ENCODE results near the gene ZNF3. TPM values are rescaled to one million over a fixed set of nuclear protein-coding genes. Genes with fewer than 3 reads are reported as not detected.

ZNF3 gene
- total RNA-seq, 4 donors from 2014 or later = 13.2 to 30.3 (median 24.4) TPM

DNA sequence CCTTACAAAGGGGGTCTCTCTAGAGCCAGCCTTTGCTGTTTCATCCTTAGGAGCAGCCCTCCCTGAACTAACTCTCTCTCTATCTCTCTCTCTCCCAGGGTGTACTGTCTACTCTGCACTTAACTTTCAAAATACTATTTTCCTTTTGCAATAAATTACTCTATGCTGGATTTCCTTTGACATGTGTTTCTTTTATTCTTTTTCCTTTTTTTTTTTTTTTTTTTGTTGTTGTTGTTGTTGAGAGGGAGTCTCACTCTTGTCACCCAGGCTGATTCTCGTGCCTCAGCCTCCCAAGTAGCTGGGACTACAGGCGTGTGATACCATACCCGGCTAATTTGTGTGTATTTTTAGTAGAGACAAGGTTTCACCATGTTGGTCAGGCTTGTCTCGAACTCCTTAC lies 1.5 kb upstream of the ZNF3 start:
- Histone ChIP-seq H3K27ac (no peak overlapping the region), H3K36me3 (peaks cover 10% of the 10 kb centered on the region), H3K4me3 (no peak overlapping the region), H3K9me3 (no peaks in the 10 kb centered on the region), H3K4me1 (peaks cover 30% of the 10 kb centered on the region), H3K27me3 (no peaks in the 10 kb centered on the region)
- 77% methylated on average over 4 of the region's 4 CpGs for WGBS
- no peak for DNase-seq (ENCODE audit: low spot score in 2 of 2)
- no peak for TF ChIP-seq CTCF (IDR thresholded peaks at IDR 0.05)
- TF ChIP-seq POLR2AphosphoS5 (IDR thresholded peaks at IDR 0.05) = no peak
- TF ChIP-seq EP300 (IDR thresholded peaks at IDR 0.05) = no peak
- TF ChIP-seq POLR2A (IDR thresholded peaks at IDR 0.05) = no peak

GRCh38 chr7:100080907-100081534 lies 502 bp downstream of the ZNF3 start:
- H3K36me3 ChIP-seq = peaks cover 23% of the 10 kb centered on the region
- H3K4me1 ChIP-seq = peaks cover 30% of the 10 kb centered on the region
- no peaks in the 10 kb centered on the region for H3K9me3 ChIP-seq
- peak overlapping the region; percentile 90 for H3K27ac ChIP-seq
- under 1% methylated on average over 29 of the region's 34 CpGs for WGBS
- peak overlapping the region; percentile 98 for H3K4me3 ChIP-seq
- H3K27me3 ChIP-seq = no peaks in the 10 kb centered on the region
- no peak for DNase-seq (ENCODE audit: low spot score in 2 of 2)
- no peak for TF ChIP-seq EP300 (IDR thresholded peaks at IDR 0.05)
- TF ChIP-seq CTCF (IDR thresholded peaks at IDR 0.05) = no peak
- no peak for TF ChIP-seq POLR2AphosphoS5 (IDR thresholded peaks at IDR 0.05)

DNA sequence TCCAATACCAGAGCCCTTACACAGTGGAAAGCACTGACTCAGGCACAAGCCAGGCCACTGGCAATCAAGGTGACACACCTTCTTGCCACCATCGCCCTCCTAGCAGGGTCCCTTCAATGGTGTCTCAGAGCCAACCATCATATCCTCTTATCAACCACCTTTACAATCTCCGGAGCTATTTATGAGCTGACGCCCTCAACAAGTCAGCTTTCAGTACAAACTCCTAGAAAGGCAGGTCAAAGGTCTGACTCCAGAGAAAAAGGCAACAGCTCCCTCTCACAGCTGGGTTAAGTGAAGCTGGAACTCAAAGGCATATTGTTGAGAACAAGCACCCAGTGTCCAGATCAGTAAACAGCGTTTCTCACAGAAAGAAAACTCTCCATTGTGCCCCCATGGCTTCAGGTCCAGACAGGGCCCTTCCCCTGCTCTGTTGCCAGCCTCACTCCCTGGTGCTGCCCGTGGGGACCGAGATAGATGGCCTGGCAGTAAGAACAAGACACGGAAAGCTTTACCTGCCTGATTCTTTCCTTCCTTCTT lies 2.4 kb downstream of the ZNF3 start:
- no peak for DNase-seq (ENCODE audit: low spot score in 2 of 2)
- Histone ChIP-seq H3K36me3 (peaks cover 42% of the 10 kb centered on the region), H3K27ac (no peak overlapping the region), H3K4me1 (peaks cover 30% of the 10 kb centered on the region), H3K9me3 (no peaks in the 10 kb centered on the region), H3K27me3 (no peaks in the 10 kb centered on the region), H3K4me3 (no peak overlapping the region)
- WGBS = 84% methylated on average over 5 of the region's 7 CpGs
- TF ChIP-seq POLR2A (IDR thresholded peaks at IDR 0.05) (no peak), EP300 (IDR thresholded peaks at IDR 0.05) (no peak), CTCF (IDR thresholded peaks at IDR 0.05) (no peak), POLR2AphosphoS5 (IDR thresholded peaks at IDR 0.05) (no peak)

DNA sequence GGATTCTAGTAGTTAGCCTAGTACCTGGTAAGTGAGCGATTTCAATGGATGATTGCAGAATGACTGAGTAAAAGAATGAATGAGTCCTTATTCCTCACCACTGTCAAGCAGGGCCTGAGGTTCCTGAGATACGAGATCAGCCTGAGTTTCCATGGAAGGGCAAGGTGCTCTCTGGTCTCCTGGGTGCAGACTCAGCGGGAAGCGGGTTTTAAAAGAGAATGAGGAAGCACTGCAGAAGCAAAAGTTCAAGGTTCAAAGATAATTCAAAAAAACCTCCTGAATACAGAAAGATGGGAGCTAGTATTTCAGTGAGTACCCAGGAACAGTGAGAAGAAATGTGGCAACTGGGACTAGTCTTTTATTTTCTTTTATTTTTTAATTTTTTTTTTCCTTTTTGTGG lies 4.3 kb downstream of the ZNF3 start:
- no peak overlapping the region for H3K4me3 ChIP-seq
- WGBS = 97% methylated on average over 4 of the region's 4 CpGs
- H3K36me3 ChIP-seq = peaks cover 61% of the 10 kb centered on the region
- no peaks in the 10 kb centered on the region for H3K27me3 ChIP-seq
- H3K4me1 ChIP-seq = peaks cover 25% of the 10 kb centered on the region
- peaks cover 8% of the 10 kb centered on the region for H3K9me3 ChIP-seq
- TF ChIP-seq CTCF (IDR thresholded peaks at IDR 0.05) = no peak
- no peak for TF ChIP-seq EP300 (IDR thresholded peaks at IDR 0.05)
- no peak for TF ChIP-seq POLR2A (IDR thresholded peaks at IDR 0.05)
- no peak for TF ChIP-seq POLR2AphosphoS5 (IDR thresholded peaks at IDR 0.05)
- no peak for DNase-seq (ENCODE audit: low spot score in 2 of 2)
- H3K27ac ChIP-seq = no peak overlapping the region

- peaks cover 25% of the 10 kb centered on the region for H3K9me3 ChIP-seq
- TF ChIP-seq POLR2A (IDR thresholded peaks at IDR 0.05) (no peak), EP300 (IDR thresholded peaks at IDR 0.05) (no peak), POLR2AphosphoS5 (IDR thresholded peaks at IDR 0.05) (no peak), CTCF (IDR thresholded peaks at IDR 0.05) (no peak)
- peaks cover 16% of the 10 kb centered on the region for H3K4me1 ChIP-seq
- WGBS = 92% methylated on average over 6 of the region's 6 CpGs
- H3K36me3 ChIP-seq = peaks cover 79% of the 10 kb centered on the region
- H3K27ac ChIP-seq = no peak overlapping the region
- no peak for DNase-seq (ENCODE audit: low spot score in 2 of 2)
- no peaks in the 10 kb centered on the region for H3K27me3 ChIP-seq
- H3K4me3 ChIP-seq = no peak overlapping the region
Measured at GRCh38 chr7:100075418-100075817, 6.1 kb downstream of the ZNF3 start.
